A673 (cell line): ENCODE results near the gene MYO5B. TPM values are rescaled to one million over a fixed set of nuclear protein-coding genes. Genes with fewer than 3 reads are reported as not detected.

Experiments
- BruUV-seq: library from RNA; stranded (reverse); fragments of 400-500 nt; replicated peaks from 2 replicates; lab custom pipeline; 2021; lab: Mats Ljungman, UMichigan
- CTCF ChIA-PET: fragments of 300-600 bp; sonication (Branson Sonifier 250); formaldehyde crosslinking; loops from one replicate; lab custom pipeline; 2022; ENCODE audit warnings: antibody characterized with exemption; lab: Charles Lee
- POLR2A ChIA-PET: fragments of 300-600 bp; sonication (Branson Sonifier 250); formaldehyde crosslinking; loops from one replicate; lab custom pipeline; 2022; ENCODE audit warnings: antibody characterized with exemption; ENCODE audit not compliant: low non-redundant PET; lab: Charles Lee
- DNase-seq: peaks from one replicate; pipeline ENCODE4 v3.0.0-alpha.2; 2015; ENCODE audit warnings: low spot score
- H3K27ac ChIP-seq: fragments of 200-600 bp; sonication (generic); 2 replicates; pipeline ENCODE4 v1.5.1; 2016; ENCODE audit warnings: mixed run types, low read depth, mild to moderate bottlenecking, mixed read lengths, antibody characterized with exemption, low read length; ENCODE audit not compliant: poor library complexity, severe bottlenecking
- H3K27me3 ChIP-seq: fragments of 200-600 bp; sonication (generic); replicated peaks from 2 replicates; pipeline ENCODE4 v1.6.1; 2017; ENCODE audit warnings: mixed run types, low read depth, mild to moderate bottlenecking, mixed read lengths, antibody characterized with exemption, low read length; ENCODE audit not compliant: insufficient read depth, poor library complexity
- H3K36me3 ChIP-seq: fragments of 200-600 bp; sonication (generic); 2 replicates; pipeline ENCODE4 v1.6.1; 2016; ENCODE audit warnings: mixed run types, mild to moderate bottlenecking, mixed read lengths, antibody characterized with exemption, low read length; ENCODE audit not compliant: insufficient read depth, poor library complexity, severe bottlenecking
- H3K4me1 ChIP-seq: fragments of 200-600 bp; sonication (generic); 2 replicates; pipeline ENCODE4 v1.6.1; 2017; ENCODE audit warnings: mixed run types, mild to moderate bottlenecking, mixed read lengths, antibody characterized with exemption, low read length; ENCODE audit not compliant: insufficient read depth, poor library complexity, severe bottlenecking
- H3K4me3 ChIP-seq: fragments of 200-600 bp; sonication (generic); 2 replicates; pipeline ENCODE4 v1.5.1; 2016; ENCODE audit warnings: low read depth, mixed run types, mild to moderate bottlenecking, mixed read lengths, low read length; ENCODE audit not compliant: poor library complexity, severe bottlenecking
- H3K9me3 ChIP-seq: fragments of 200-600 bp; sonication (generic); 2 replicates; pipeline ENCODE4 v1.6.1; 2016; ENCODE audit warnings: mixed run types, low read depth, mild to moderate bottlenecking, mixed read lengths, antibody characterized with exemption, low read length; ENCODE audit not compliant: poor library complexity, severe bottlenecking
- CTCF ChIP-seq: fragments of 300-800, 200-600 bp; sonication (generic); conservative IDR thresholded peaks from 2 replicates; pipeline ENCODE4 v1.5.1; 2017; ENCODE audit warnings: low read depth, mild to moderate bottlenecking, antibody characterized with exemption, low read length, moderate library complexity, mixed read lengths
- EZH2 ChIP-seq: fragments of 200-600 bp; sonication (generic); IDR thresholded peaks from 2 replicates; pipeline ENCODE4 v1.6.1; 2017; ENCODE audit warnings: borderline replicate concordance, low read depth, mild to moderate bottlenecking, mixed read lengths, antibody characterized with exemption, low read length; ENCODE audit not compliant: poor library complexity, severe bottlenecking
- intact Hi-C: fragments of 100-400 bp; cut with micrococcal nuclease; formaldehyde crosslinking; loops from one replicate; pipeline ENCODE4 v1.10.0; 2022; ENCODE audit not compliant: unreplicated experiment
- total RNA-seq: library from RNA; stranded (reverse); gene quantifications from 2 replicates; pipeline ENCODE4 v1.2.3, GENCODE V29; 2021

Gene MYO5B
- total RNA-seq, 1 experiment from 2014 or later: 0.30 TPM

GRCh38 chr18:49955263-49955662 lies 239.7 kb downstream of the MYO5B start:
- BruUV-seq: no TSS peak
- H3K36me3 ChIP-seq: no peaks in the 10 kb centered on the region
- DNase-seq: no peak
- H3K27me3 ChIP-seq: peaks cover 44% of the 10 kb centered on the region
- no peak overlapping the region for H3K27ac ChIP-seq
- no peak for TF ChIP-seq CTCF
- TF ChIP-seq EZH2: no peak
- H3K4me1 ChIP-seq: no peaks in the 10 kb centered on the region
- intact Hi-C loops: no loop called here
- no peak overlapping the region for H3K4me3 ChIP-seq
- no peaks in the 10 kb centered on the region for H3K9me3 ChIP-seq
- ChIA-PET POLR2A (no interaction called here), CTCF (no interaction called here)

- CTCF ChIA-PET: interaction anchor here (0.6 kb wide), 1 partner anchor 187 kb away, joined by 3 read pairs; no protein-coding TSS in a partner anchor
- Histone ChIP-seq H3K36me3 (no peaks in the 10 kb centered on the region), H3K4me3 (no peak overlapping the region), H3K27ac (no peak overlapping the region), H3K4me1 (no peaks in the 10 kb centered on the region), H3K27me3 (peaks cover 63% of the 10 kb centered on the region), H3K9me3 (no peaks in the 10 kb centered on the region)
- DNase-seq: no peak
- TF ChIP-seq CTCF (no peak), EZH2 (no peak)
- intact Hi-C loops: no loop called here
- POLR2A ChIA-PET: no interaction called here
- BruUV-seq: no TSS peak
These were observed 241.6 kb downstream of the MYO5B start for GRCh38 chr18:49953391-49953790.

- no peak for TF ChIP-seq EZH2
- TF ChIP-seq CTCF: no peak
- ChIA-PET CTCF (interaction anchor here (0.6 kb wide), 1 partner anchor 254 kb away, joined by 3 read pairs; no protein-coding TSS in a partner anchor), POLR2A (no interaction called here)
- H3K4me3 ChIP-seq: no peak overlapping the region
- H3K36me3 ChIP-seq: no peaks in the 10 kb centered on the region
- peaks cover 76% of the 10 kb centered on the region for H3K27me3 ChIP-seq
- no peak overlapping the region for H3K27ac ChIP-seq
- DNase-seq: no peak
- no peaks in the 10 kb centered on the region for H3K4me1 ChIP-seq
- BruUV-seq: no TSS peak
- intact Hi-C loops: no loop called here
- H3K9me3 ChIP-seq: no peaks in the 10 kb centered on the region
These were observed 245.0 kb downstream of the MYO5B start for GRCh38 chr18:49949951-49950395.
